Activated CD8-positive, alpha-beta T cell treated with anti-CD3 and anti-CD28 coated beads for 36 hours (primary cell): ENCODE results near the gene CCRL2. TPM values are rescaled to one million over a fixed set of nuclear protein-coding genes. Genes with fewer than 3 reads are reported as not detected.
"Not testable (repeated sequence)": the region's sequence is repeated elsewhere in the genome, so short reads cannot be mapped to it uniquely, and the experiment has no call there.

ENCODE experiments used
- ATAC-seq: fragments of 200-7000 bp; cut with Tn5 transposase; one replicate; pipeline ENCODE4 v1.10.0; 2021; ENCODE audit warnings: mild to moderate bottlenecking, moderate library complexity
- CTCF ChIA-PET: fragments of 350-600 bp; sonication (Branson Sonifier 250); formaldehyde crosslinking; loops from one replicate; lab custom pipeline; 2021; ENCODE audit warnings: antibody characterized with exemption; lab: Charles Lee
- POLR2A ChIA-PET: fragments of 350-600 bp; sonication (Branson Sonifier 250); formaldehyde crosslinking; loops from one replicate; lab custom pipeline; 2021; ENCODE audit warnings: antibody characterized with exemption; lab: Charles Lee
- DNase-seq: peaks from one replicate; pipeline ENCODE4 v3.0.0-alpha.2; 2020
- H3K27ac Mint-ChIP-seq: one replicate; pipeline ENCODE4 v1.8.0; 2021; ENCODE audit warnings: mild to moderate bottlenecking, mixed read lengths
- H3K27me3 Mint-ChIP-seq: one replicate; pipeline ENCODE4 v1.8.0; 2021; ENCODE audit warnings: mixed read lengths
- H3K36me3 Mint-ChIP-seq: one replicate; pipeline ENCODE4 v1.8.0; 2021; ENCODE audit warnings: low read depth, mixed read lengths
- H3K4me1 Mint-ChIP-seq: one replicate; pipeline ENCODE4 v1.8.0; 2021; ENCODE audit warnings: low read depth, mixed read lengths
- H3K4me3 Mint-ChIP-seq: one replicate; pipeline ENCODE4 v1.8.0; 2021; ENCODE audit warnings: mild to moderate bottlenecking, moderate library complexity, mixed read lengths
- H3K9me3 Mint-ChIP-seq: one replicate; pipeline ENCODE4 v1.8.0; 2021; ENCODE audit warnings: mixed read lengths
- CTCF ChIP-seq: fragments of 200-600 bp; IDR thresholded peaks from one replicate; pipeline ENCODE4 v1.8.0; 2022; ENCODE audit warnings: antibody characterized with exemption, mild to moderate bottlenecking
- intact Hi-C: fragments of 100-400 bp; cut with micrococcal nuclease; formaldehyde crosslinking; loops from one replicate; pipeline ENCODE4 v1.10.0; 2022
- total RNA-seq, 2 experiments: library from RNA; stranded (reverse); gene quantifications; one replicate each; pipeline ENCODE4 v1.2.3, GENCODE V29; 2021

The CCRL2 gene
- total RNA-seq, 2 experiments from 2014 or later, result 2.8 TPM

DNA sequence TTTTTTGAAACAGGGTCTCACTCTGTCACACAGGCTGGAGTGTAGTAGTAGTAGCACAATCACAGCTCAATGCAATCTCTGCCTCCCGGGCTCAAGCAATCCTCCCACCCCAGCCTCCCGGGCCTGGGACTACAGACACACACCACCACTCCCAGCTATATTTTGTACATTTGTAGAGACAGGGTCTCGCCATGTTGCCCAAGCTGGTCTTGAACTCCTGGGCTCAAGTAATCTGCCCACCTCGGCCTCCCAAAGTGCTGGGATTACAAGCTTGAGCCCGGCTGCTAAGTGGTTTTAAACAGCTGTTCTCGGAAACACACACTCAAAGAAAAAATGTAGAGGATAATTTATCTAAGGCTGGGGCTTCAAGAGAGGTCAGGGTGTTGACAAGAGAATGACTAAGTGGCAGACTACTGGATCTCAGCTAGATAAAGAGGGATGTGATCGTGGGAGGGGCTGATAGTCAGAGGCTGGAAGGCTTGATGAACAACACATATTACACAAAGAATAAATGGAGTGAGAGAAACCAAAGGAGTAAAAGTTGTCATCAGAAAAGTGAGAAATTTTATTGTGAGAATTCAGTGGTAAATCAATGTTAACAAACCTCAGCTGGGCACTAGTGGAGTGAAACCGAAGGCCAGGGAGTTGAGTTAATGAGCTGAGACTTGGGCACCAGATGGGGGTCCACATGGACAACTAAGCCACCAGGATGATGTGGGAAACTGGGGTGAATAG, 6.9 kb upstream of the CCRL2 start:
- ChIA-PET POLR2A (no interaction called here), CTCF (interaction anchor here (0.7 to 2.6 kb wide), 5 partner anchors 7 to 471 kb away, joined by 3 to 14 read pairs (median 3); no protein-coding TSS in a partner anchor)
- no peaks in the 10 kb centered on the region for H3K36me3 Mint-ChIP-seq
- peak; percentile 27 for ATAC-seq
- peaks cover 4% of the 10 kb centered on the region for H3K27me3 Mint-ChIP-seq
- TF ChIP-seq CTCF, result no peak
- H3K27ac Mint-ChIP-seq, result no peak overlapping the region
- no peaks in the 10 kb centered on the region for H3K9me3 Mint-ChIP-seq
- intact Hi-C loops, result no loop called here
- H3K4me1 Mint-ChIP-seq, result peaks cover 10% of the 10 kb centered on the region
- H3K4me3 Mint-ChIP-seq, result no peak overlapping the region
- no peak for DNase-seq

GRCh38 chr3:46400846-46401245, 6.2 kb upstream of the CCRL2 start:
- peaks cover 10% of the 10 kb centered on the region for H3K4me1 Mint-ChIP-seq
- DNase-seq (no peak), ATAC-seq (no peak)
- intact Hi-C loops, result no loop called here
- POLR2A ChIA-PET, result no interaction called here
- H3K27me3 Mint-ChIP-seq, result peaks cover 4% of the 10 kb centered on the region
- CTCF ChIA-PET, result interaction anchor here (1.0 kb wide), 1 partner anchor 14 kb away, joined by 3 read pairs; no protein-coding TSS in a partner anchor
- no peak overlapping the region for H3K27ac Mint-ChIP-seq
- no peaks in the 10 kb centered on the region for H3K9me3 Mint-ChIP-seq
- no peak overlapping the region for H3K4me3 Mint-ChIP-seq
- no peak for TF ChIP-seq CTCF
- H3K36me3 Mint-ChIP-seq, result no peaks in the 10 kb centered on the region

DNA sequence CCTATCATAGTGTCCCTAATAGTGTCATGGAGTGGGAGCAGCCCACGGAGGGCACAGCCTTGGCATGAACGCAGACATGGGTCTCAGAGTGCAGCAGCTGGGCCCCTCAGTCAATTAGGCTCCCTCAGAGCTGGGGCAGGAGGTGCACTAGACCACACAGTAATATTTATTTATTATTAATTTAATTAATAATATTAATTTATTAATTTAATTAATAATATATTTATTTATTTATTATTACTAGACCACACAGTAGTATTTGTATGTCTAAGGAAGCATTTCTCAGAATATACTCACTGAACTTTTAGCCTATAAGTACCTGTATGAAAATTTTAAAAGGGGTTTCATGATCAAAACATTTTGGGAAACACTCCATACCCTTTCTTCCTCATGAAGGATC, 5.5 kb upstream of the CCRL2 start:
- no peak for DNase-seq
- no peak overlapping the region for H3K27ac Mint-ChIP-seq
- CTCF ChIA-PET, result no interaction called here
- no peak for TF ChIP-seq CTCF
- intact Hi-C loops, result no loop called here
- no peak overlapping the region for H3K4me3 Mint-ChIP-seq
- H3K27me3 Mint-ChIP-seq, result peaks cover 4% of the 10 kb centered on the region
- H3K9me3 Mint-ChIP-seq, result no peaks in the 10 kb centered on the region
- ATAC-seq, result no peak
- POLR2A ChIA-PET, result interaction anchor here (1.4 kb wide), 1 partner anchor 14 kb away, joined by 3 read pairs; no protein-coding TSS in a partner anchor
- H3K36me3 Mint-ChIP-seq, result no peaks in the 10 kb centered on the region
- H3K4me1 Mint-ChIP-seq, result peaks cover 6% of the 10 kb centered on the region

- ChIA-PET POLR2A (interaction anchor here (0.6 kb wide), 1 partner anchor 116 kb away, joined by 3 read pairs; no protein-coding TSS in a partner anchor), CTCF (interaction anchor here (1.1 to 3.0 kb wide), 2 partner anchors 18 to 25 kb away, joined by 3 to 10 read pairs; no protein-coding TSS in a partner anchor)
- H3K27me3 Mint-ChIP-seq, intact Hi-C loops, H3K9me3 Mint-ChIP-seq, DNase-seq, ATAC-seq, H3K27ac Mint-ChIP-seq, H3K36me3 Mint-ChIP-seq, H3K4me3 Mint-ChIP-seq: not testable (repeated sequence)
- peaks cover 13% of the 10 kb centered on the region for H3K4me1 Mint-ChIP-seq
Measured at GRCh38 chr3:46402902-46403301, 4.2 kb upstream of the CCRL2 start.

DNA sequence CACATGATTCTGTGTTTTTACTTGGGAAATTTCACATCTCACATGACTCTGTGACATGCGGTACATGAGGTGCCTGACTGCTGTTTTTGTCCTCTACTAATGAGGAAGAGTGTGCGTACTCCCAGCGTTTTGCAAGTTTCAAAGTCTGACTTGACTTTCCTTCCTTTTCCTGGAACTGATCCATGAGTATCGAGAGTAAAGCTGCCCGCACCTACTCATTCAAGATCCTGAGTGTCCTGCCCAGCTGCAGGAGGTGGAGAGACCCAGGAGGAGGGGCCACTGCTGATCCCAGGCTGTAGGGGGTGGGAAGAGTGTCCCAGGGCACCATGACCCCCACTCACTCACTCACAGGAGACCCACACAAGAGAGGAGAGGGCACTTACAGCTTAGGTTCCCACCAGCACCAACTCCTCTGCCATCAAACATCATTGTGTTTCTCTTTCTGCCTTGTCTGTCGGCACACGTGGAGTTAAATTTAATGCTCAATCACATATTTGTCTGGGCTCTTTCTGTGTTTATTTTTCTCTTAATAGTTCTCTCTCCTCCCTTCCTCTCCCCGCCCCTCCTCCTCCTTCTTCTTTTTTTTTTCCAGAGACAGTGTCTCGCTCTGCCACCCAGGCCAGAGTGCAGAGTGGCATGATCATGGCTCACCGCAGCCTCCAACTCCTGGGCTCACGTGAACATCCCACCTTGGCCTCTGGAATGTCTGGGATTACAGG, 1.6 kb upstream of the CCRL2 start:
- CTCF ChIA-PET, result interaction anchor here (1.0 to 2.5 kb wide), 4 partner anchors 12 to 326 kb away, joined by 3 to 6 read pairs (median 4); partner anchors contain the start of gene CCR5

More for the DNA sequence above, 1.6 kb upstream of the CCRL2 start:
- intact Hi-C loops, result no loop called here
- Mint-ChIP-seq H3K9me3 (no peaks in the 10 kb centered on the region), H3K4me1 (peaks cover 36% of the 10 kb centered on the region), H3K4me3 (no peak overlapping the region), H3K27ac (no peak overlapping the region), H3K36me3 (no peaks in the 10 kb centered on the region), H3K27me3 (no peaks in the 10 kb centered on the region)
- DNase-seq, result no peak
- TF ChIP-seq CTCF, result no peak
- POLR2A ChIA-PET, result no interaction called here
- no peak for ATAC-seq
